ENCODE results near the gene TNFSF13B.

Gene TNFSF13B

GRCh38 chr13:108349269-108349668, 79.8 kb downstream of the TNFSF13B start:
- no peaks in the 10 kb centered on the region for H4K20me1 ChIP-seq (ENCODE audit: insufficient read depth)
- no peak overlapping the region for H3K27ac ChIP-seq
- H3K4me1 ChIP-seq (ENCODE audit: low read depth, poor library complexity, severe bottlenecking) = no peaks in the 10 kb centered on the region
- no peaks in the 10 kb centered on the region for H3K36me3 ChIP-seq (ENCODE audit: insufficient read depth)
- no peaks in the 10 kb centered on the region for H3K79me2 ChIP-seq (ENCODE audit: insufficient read depth, low read depth)
- H3K4me3 ChIP-seq (IDR thresholded peaks at IDR 0.05; ENCODE audit: insufficient read depth, low read depth, low read length) = no peak overlapping the region
- no peak overlapping the region for H3K4me2 ChIP-seq
- H2AFZ ChIP-seq (ENCODE audit: low read depth) = no peak overlapping the region
- H3K27me3 ChIP-seq (ENCODE audit: insufficient read depth, low read depth) = no peaks in the 10 kb centered on the region
- no peak for TF ChIP-seq CTCF (conservative IDR thresholded peaks at IDR 0.05; ENCODE audit: low read depth, low read length)
- no peak overlapping the region for H3K9ac ChIP-seq

DNA sequence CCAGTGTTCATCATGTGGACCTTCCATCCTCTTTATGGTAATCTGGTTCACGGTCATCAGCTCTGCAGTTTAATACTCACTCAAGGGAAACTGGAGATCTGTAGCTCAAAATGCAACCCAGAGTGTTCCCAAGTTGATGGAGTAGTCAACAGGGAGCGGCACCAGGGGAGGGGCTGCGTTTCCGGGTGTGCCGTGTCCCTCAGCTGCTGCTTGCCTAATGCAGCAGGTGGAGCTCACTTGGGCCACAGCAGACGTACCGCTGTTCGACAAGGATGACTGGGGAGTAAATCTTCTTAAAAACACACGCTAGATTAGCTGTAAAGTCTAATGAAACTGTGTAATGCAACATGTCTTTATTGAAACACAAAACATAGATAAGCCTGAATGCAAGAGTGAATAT, 81.1 kb downstream of the TNFSF13B start:
- Histone ChIP-seq H4K20me1 (ENCODE audit: insufficient read depth) (no peaks in the 10 kb centered on the region), H3K79me2 (ENCODE audit: insufficient read depth, low read depth) (no peaks in the 10 kb centered on the region), H2AFZ (ENCODE audit: low read depth) (no peak overlapping the region), H3K27ac (no peak overlapping the region), H3K9ac (no peak overlapping the region), H3K4me1 (ENCODE audit: low read depth, poor library complexity, severe bottlenecking) (no peaks in the 10 kb centered on the region), H3K4me3 (IDR thresholded peaks at IDR 0.05; ENCODE audit: insufficient read depth, low read depth, low read length) (no peak overlapping the region), H3K36me3 (ENCODE audit: insufficient read depth) (no peaks in the 10 kb centered on the region), H3K27me3 (ENCODE audit: insufficient read depth, low read depth) (no peaks in the 10 kb centered on the region), H3K4me2 (no peak overlapping the region)
- no peak for TF ChIP-seq CTCF (conservative IDR thresholded peaks at IDR 0.05; ENCODE audit: low read depth, low read length)

DNA sequence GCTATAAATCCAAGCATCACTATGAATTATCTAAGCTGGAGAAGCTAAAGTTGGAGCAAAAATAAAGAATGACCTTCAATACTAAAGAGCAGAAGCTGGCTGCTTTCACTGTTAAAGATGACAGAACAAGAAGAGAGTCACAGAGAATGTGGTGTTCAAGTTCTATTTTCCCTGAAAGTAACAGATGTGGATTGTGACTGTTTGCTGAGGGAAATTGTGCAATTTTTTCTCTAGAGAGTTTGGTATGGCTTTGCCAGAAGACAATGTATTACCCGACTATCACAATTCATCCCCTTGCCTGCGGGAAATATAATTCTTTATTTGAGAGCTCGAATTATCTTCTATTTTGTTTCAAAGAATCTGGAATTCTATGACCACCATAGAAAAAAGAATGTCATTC, 83.1 kb downstream of the TNFSF13B start:
- H4K20me1 ChIP-seq (ENCODE audit: insufficient read depth) = no peaks in the 10 kb centered on the region
- no peak overlapping the region for H3K9ac ChIP-seq
- H3K4me3 ChIP-seq (IDR thresholded peaks at IDR 0.05; ENCODE audit: insufficient read depth, low read depth, low read length) = no peak overlapping the region
- no peaks in the 10 kb centered on the region for H3K27me3 ChIP-seq (ENCODE audit: insufficient read depth, low read depth)
- no peaks in the 10 kb centered on the region for H3K79me2 ChIP-seq (ENCODE audit: insufficient read depth, low read depth)
- no peak overlapping the region for H2AFZ ChIP-seq (ENCODE audit: low read depth)
- H3K27ac ChIP-seq = no peak overlapping the region
- TF ChIP-seq CTCF (conservative IDR thresholded peaks at IDR 0.05; ENCODE audit: low read depth, low read length) = no peak
- H3K36me3 ChIP-seq (ENCODE audit: insufficient read depth) = no peaks in the 10 kb centered on the region
- no peak overlapping the region for H3K4me2 ChIP-seq
- H3K4me1 ChIP-seq (ENCODE audit: low read depth, poor library complexity, severe bottlenecking) = no peaks in the 10 kb centered on the region

GRCh38 chr13:108357228-108357627, 87.7 kb downstream of the TNFSF13B start:
- H3K27ac ChIP-seq = no peak overlapping the region
- H3K4me3 ChIP-seq (IDR thresholded peaks at IDR 0.05; ENCODE audit: insufficient read depth, low read depth, low read length) = no peak overlapping the region
- no peak for TF ChIP-seq CTCF (conservative IDR thresholded peaks at IDR 0.05; ENCODE audit: low read depth, low read length)

More at GRCh38 chr13:108357228-108357627, 87.7 kb downstream of the TNFSF13B start:
- no peak overlapping the region for H2AFZ ChIP-seq (ENCODE audit: low read depth)
- H3K9ac ChIP-seq = no peak overlapping the region
- H4K20me1 ChIP-seq (ENCODE audit: insufficient read depth) = no peaks in the 10 kb centered on the region
- H3K27me3 ChIP-seq (ENCODE audit: insufficient read depth, low read depth) = no peaks in the 10 kb centered on the region
- H3K36me3 ChIP-seq (ENCODE audit: insufficient read depth) = no peaks in the 10 kb centered on the region
- no peaks in the 10 kb centered on the region for H3K4me1 ChIP-seq (ENCODE audit: low read depth, poor library complexity, severe bottlenecking)
- no peaks in the 10 kb centered on the region for H3K79me2 ChIP-seq (ENCODE audit: insufficient read depth, low read depth)
- H3K4me2 ChIP-seq = no peak overlapping the region
